Epithelial cell of esophagus (primary cell): ENCODE results near the gene DFFB.

Experiments used
- DNase-seq: peaks from one replicate; pipeline ENCODE4 v3.0.0; 2010; ENCODE audit warnings: low read depth
- H3K4me3 ChIP-seq: 2 replicates; pipeline ENCODE4 v1.5.1; 2011; ENCODE audit warnings: mild to moderate bottlenecking, low read length, control low read depth
- CTCF ChIP-seq: IDR thresholded peaks from 2 replicates; pipeline ENCODE4 v1.5.1; 2011; ENCODE audit warnings: low read depth, mild to moderate bottlenecking, low read length, control low read depth, inconsistent platforms; ENCODE audit not compliant: insufficient read depth; ENCODE audit errors: missing control alignments

DFFB gene

DNA sequence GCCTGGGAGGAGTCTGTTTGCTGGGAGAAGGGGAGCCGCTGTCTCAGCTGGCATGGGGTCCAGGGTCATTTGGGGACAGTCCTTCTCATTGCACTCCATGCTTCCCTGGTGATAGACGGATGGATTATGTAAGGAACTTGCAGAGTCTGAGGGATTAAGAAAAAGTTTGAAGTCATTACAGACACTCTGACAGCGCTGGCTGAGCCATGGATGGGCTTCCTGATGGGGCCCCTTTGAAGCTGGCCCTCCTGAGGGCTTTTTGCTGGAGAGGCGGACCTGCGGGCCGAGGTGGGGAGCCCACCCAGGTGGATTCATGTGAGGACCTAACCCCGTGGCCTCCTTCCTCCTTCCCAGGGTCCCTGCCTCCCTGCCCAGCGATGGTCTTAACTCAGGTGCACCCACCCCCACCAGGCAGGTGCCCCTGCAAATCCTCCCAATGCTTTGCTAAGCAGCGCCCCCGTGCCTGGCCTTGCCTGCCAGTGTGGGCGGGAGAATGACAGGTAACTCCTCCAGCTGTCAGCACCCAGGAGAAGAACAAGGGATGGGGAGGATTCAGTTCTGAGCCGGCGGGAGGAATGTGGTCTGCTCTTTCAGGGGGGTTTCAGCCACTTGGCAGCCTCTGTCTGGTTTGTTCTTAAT, 67.0 kb downstream of the DFFB start:
- no peak for DNase-seq
- H3K4me3 ChIP-seq: no peak overlapping the region
- TF ChIP-seq CTCF: no peak

- DNase-seq: peak; percentile 30
Observed at GRCh38 chr1:3924825-3925220, 67.5 kb downstream of the DFFB start.

GRCh38 chr1:3925256-3925655, 68.0 kb downstream of the DFFB start:
- H3K4me3 ChIP-seq: no peak overlapping the region
- no peak for DNase-seq
- TF ChIP-seq CTCF: no peak

More at GRCh38 chr1:3924825-3925220, 67.5 kb downstream of the DFFB start:
- TF ChIP-seq CTCF: no peak
- no peak overlapping the region for H3K4me3 ChIP-seq

DNA sequence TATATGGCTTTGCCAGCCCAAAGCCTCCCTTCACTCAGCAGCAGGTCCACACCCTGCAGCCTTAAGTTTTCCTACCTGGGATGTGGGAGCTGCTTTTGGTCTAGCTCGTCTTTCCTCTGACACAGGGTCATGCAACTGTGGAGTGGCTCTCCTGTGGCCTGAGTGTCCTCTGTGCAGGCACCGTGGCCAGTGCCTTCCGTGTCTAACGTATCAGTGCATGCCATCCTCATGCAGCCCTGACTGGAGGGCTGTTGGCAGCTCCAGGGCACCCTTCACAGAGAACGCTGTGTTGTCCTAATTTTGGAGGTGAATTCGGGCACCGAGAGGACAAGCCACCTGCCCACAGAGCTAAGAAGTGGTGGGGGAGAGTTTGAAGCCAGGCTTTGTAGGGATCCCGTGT, 68.5 kb downstream of the DFFB start:
- no peak overlapping the region for H3K4me3 ChIP-seq
- no peak for TF ChIP-seq CTCF
- DNase-seq: no peak

DNA sequence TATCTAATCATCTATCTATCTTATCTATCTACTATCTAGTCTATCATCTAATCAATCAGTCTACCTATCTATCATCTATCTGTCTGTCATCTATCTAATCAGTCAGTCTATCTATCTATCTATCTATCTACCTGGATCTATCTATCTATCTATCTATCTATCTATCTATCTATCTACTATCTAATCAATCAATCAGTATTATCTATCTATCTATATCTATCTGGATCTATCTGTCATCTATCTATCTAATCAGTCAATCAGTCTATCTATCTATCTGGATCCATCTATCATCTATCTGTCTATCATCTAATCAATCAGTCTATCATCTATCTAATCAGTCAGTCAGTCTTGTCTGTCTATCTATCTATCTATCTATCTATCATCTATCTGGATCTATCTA, 69.7 kb downstream of the DFFB start:
- TF ChIP-seq CTCF: no peak
- H3K4me3 ChIP-seq: no peak overlapping the region
- DNase-seq: no peak

- H3K4me3 ChIP-seq: no peak overlapping the region
- TF ChIP-seq CTCF: no peak
- DNase-seq: no peak
Observed at GRCh38 chr1:3928586-3928985, 71.3 kb downstream of the DFFB start.

DNA sequence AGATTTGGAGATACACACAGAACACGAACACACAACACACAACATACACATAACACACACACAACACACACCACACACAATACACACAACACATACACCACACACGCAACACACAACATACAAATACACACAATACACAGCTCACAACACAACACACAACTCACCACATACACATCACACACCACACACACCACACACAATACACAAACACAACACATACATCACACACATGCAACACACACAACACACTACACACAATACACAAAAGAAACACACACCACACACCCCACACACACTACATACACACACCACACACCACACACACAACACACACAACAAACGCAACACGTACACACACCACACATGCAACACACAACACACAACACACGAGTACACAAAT, 71.8 kb downstream of the DFFB start:
- TF ChIP-seq CTCF: no peak
- no peak for DNase-seq
- no peak overlapping the region for H3K4me3 ChIP-seq
